NB4 (cell line): ENCODE measurements around the gene RHAG.

Experiments used
- DNase-seq: peaks from one replicate; pipeline ENCODE4 v3.0.0; 2010; ENCODE audit warnings: low read depth
- H3K4me3 ChIP-seq: one replicate; pipeline ENCODE4 v1.5.1; 2011; ENCODE audit warnings: mild to moderate bottlenecking, low read depth, low read length, moderate library complexity
- CTCF ChIP-seq: IDR thresholded peaks from one replicate; pipeline ENCODE4 v1.5.1; 2012; ENCODE audit warnings: low read depth, low read length
- MYC ChIP-seq: IDR thresholded peaks from 2 replicates; pipeline ENCODE4 v1.6.1; 2011; ENCODE audit warnings: low read depth, low read length
- POLR2A ChIP-seq: IDR thresholded peaks from 2 replicates; pipeline ENCODE4 v1.6.1; 2011; ENCODE audit warnings: mild to moderate bottlenecking; ENCODE audit not compliant: insufficient read length; ENCODE audit errors: extremely low read depth
- TF ChIP-seq, protein P1 (sequence below): IDR thresholded peaks from 2 replicates; pipeline ENCODE4 v1.6.1; 2011; ENCODE audit warnings: low read depth, low read length

The RHAG gene

GRCh38 chr6:49653438-49653837 is 16.8 kb upstream of the RHAG start:
- no peak for DNase-seq
- no peak overlapping the region for H3K4me3 ChIP-seq
- TF ChIP-seq, protein P1, sequence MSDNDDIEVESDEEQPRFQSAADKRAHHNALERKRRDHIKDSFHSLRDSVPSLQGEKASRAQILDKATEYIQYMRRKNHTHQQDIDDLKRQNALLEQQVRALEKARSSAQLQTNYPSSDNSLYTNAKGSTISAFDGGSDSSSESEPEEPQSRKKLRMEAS, result no peak
- no peak for TF ChIP-seq CTCF
- TF ChIP-seq MYC, result no peak
- no peak for TF ChIP-seq POLR2A

- TF ChIP-seq MYC (no peak), CTCF (no peak), POLR2A (no peak)
- TF ChIP-seq, protein P1, result no peak
- H3K4me3 ChIP-seq, result no peak overlapping the region
- no peak for DNase-seq
These were observed 14.6 kb upstream of the RHAG start for GRCh38 chr6:49651239-49651638.

DNA sequence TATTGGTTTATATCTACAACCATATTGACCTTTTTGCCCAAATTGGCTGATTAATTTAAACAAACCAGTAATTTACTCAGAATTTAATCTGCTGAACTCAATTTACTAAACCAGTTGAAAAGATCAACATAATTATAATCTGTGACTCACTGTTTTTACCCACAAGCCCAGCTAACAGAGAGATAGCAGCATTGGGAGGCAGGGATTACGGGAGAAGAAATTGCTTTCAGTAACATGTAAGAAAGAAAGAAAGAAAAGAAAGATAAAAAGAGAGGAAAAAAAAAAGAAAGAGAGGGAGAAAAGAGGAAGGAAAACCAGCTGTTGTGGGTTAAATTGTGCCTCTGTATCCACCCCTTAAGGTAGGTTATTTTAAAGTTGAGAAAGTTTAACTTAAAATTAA is 13.3 kb upstream of the RHAG start:
- no peak for DNase-seq
- no peak overlapping the region for H3K4me3 ChIP-seq
- TF ChIP-seq CTCF, result no peak
- no peak for TF ChIP-seq POLR2A
- TF ChIP-seq, protein P1, result no peak

DNA sequence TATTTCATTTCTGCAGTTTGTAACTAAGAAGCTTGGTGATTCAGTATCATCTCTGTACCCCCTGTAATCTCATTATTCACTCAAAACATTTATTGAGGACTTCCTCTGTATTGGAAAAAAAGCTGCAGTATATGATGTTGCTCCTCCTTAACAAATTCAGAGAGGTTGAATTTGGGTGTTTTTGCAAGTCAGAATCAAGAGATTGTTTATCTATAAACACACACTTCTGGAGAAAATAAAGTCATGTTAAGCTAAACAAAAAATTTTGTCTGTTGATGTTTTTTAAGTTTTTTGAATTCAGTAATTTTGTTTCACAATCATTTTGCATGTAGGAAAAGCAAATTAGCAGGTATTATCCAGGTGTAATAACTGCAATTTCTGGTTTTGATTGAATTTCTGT is 11.4 kb upstream of the RHAG start:
- DNase-seq, result no peak
- no peak overlapping the region for H3K4me3 ChIP-seq
- TF ChIP-seq POLR2A, result no peak
- TF ChIP-seq, protein P1, result no peak
- TF ChIP-seq MYC, result no peak
- TF ChIP-seq CTCF, result no peak

DNA sequence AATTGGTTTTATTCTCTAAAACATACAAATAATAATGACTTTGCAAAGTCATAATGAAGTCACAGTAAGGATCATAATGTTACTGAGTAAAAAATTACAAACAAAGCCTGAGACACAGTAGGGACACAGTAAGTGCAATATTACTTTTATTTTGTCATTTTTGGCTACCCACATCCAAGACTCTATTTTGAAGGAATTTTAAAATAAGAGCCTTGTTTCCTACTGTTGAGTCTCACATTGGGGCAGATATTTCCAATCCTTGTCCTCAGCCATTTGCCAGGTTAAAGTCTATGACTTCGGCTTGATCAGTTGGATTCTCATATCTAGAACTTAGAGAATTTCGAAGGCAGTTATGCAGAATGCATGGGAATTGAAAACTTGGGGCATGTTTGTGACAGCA is 10.8 kb upstream of the RHAG start:
- H3K4me3 ChIP-seq, result no peak overlapping the region
- DNase-seq, result no peak
- TF ChIP-seq CTCF (no peak), MYC (no peak), POLR2A (no peak)
- TF ChIP-seq, protein P1, result no peak

- TF ChIP-seq CTCF (no peak), POLR2A (no peak), MYC (no peak)
- TF ChIP-seq, protein P1, result no peak
- no peak overlapping the region for H3K4me3 ChIP-seq
- no peak for DNase-seq
These were observed 10.3 kb upstream of the RHAG start for GRCh38 chr6:49646942-49647341.
